ENCODE results near the gene ZCCHC2.

Gene ZCCHC2

GRCh38 chr18:62498616-62499262, 24.1 kb upstream of the ZCCHC2 start:
- no peak overlapping the region for H3K4me3 ChIP-seq (ENCODE audit: low read depth, low read length)
- TF ChIP-seq CTCF (conservative IDR thresholded peaks at IDR 0.05; ENCODE audit: low read depth, low read length), result no peak
- DNase-seq (ENCODE audit: low read depth), result no peak

- no peak overlapping the region for H3K4me3 ChIP-seq (ENCODE audit: low read depth, low read length)
Observed at GRCh38 chr18:62499263-62499650, 23.6 kb upstream of the ZCCHC2 start.

DNA sequence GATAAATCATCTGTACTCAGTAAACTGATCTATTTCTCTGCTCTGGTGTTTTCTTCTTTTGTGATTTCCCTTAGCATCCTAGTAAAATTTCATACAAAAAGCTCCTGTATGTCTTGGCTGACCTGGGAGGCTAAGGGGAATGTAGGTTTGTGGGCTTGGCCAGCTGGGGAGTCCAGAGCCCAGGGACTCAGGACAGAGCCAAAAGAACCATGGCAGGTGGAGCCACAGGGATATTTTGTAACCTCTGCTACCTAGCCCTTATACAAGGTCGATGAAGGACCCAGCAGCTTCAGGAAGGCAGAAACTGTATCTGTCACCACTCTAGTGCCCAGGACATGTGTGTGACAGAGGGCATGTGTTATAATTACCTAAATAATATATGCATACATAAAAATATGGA, 22.7 kb upstream of the ZCCHC2 start:
- TF ChIP-seq CTCF (conservative IDR thresholded peaks at IDR 0.05; ENCODE audit: low read depth, low read length), result no peak
- DNase-seq (ENCODE audit: low read depth), result no peak
- no peak overlapping the region for H3K4me3 ChIP-seq (ENCODE audit: low read depth, low read length)

More at GRCh38 chr18:62499263-62499650, 23.6 kb upstream of the ZCCHC2 start:
- TF ChIP-seq CTCF (conservative IDR thresholded peaks at IDR 0.05; ENCODE audit: low read depth, low read length), result no peak
- no peak for DNase-seq (ENCODE audit: low read depth)

- no peak for DNase-seq (ENCODE audit: low read depth)
- no peak for TF ChIP-seq CTCF (conservative IDR thresholded peaks at IDR 0.05; ENCODE audit: low read depth, low read length)
- no peak overlapping the region for H3K4me3 ChIP-seq (ENCODE audit: low read depth, low read length)
Observed at GRCh38 chr18:62500966-62501591, 21.7 kb upstream of the ZCCHC2 start.

GRCh38 chr18:62505669-62506494, 16.9 kb upstream of the ZCCHC2 start:
- DNase-seq (ENCODE audit: low read depth), result peak; percentile 45
- TF ChIP-seq CTCF (conservative IDR thresholded peaks at IDR 0.05; ENCODE audit: low read depth, low read length), result no peak
- peak overlapping the region; percentile 37 for H3K4me3 ChIP-seq (ENCODE audit: low read depth, low read length)

DNA sequence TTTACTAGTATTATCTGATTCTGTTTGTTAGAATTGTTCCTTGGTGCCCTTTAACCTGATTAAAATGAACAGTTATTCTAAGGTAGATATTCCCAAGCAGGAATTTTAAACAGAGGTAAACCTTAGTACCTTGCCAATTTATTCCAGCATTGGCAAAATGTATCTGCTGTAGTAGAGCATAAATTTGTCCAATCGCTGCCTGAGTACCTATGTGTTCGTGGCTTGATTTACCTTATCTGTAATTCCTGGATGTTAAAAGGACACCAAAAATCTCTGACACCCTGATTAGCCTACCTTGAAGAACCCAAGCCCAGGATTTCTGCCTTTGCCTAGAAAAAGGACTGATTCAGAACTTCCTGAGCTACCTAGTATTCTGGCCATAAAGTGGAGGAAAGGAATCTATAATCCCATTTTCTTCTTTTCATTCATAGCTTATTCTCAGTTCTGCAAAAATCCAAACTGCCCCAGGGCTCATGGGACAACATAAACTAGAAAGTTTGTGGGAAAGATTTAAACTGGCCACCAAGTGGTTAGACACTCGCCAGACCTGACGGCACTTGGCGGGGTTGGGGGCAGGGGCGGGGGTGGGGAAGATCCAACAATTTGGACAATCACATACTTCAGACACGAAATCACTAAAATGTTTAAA, 16.2 kb upstream of the ZCCHC2 start:
- TF ChIP-seq CTCF (conservative IDR thresholded peaks at IDR 0.05; ENCODE audit: low read depth, low read length), result no peak
- no peak for DNase-seq (ENCODE audit: low read depth)

More for the DNA sequence above, 16.2 kb upstream of the ZCCHC2 start:
- H3K4me3 ChIP-seq (ENCODE audit: low read depth, low read length), result peak overlapping the region; percentile 4
